HG02588 (cell line): ENCODE data around the gene GRK4.
"Not testable (repeated sequence)": the region's sequence is repeated elsewhere in the genome, so short reads cannot be mapped to it uniquely, and the experiment has no call there.

Experiments used
- ATAC-seq: cut with Tn5 transposase; IDR thresholded peaks from one replicate; pipeline ENCODE4 v1.9.1; 2021; ENCODE audit warnings: mild to moderate bottlenecking, moderate library complexity; ENCODE audit not compliant: unreplicated experiment

Gene GRK4

GRCh38 chr4:2941138-2942036 lies 22.0 kb upstream of the GRK4 start:
- no peak for ATAC-seq

- no peak for ATAC-seq
Measured at GRCh38 chr4:2942037-2942531, 21.3 kb upstream of the GRK4 start.

DNA sequence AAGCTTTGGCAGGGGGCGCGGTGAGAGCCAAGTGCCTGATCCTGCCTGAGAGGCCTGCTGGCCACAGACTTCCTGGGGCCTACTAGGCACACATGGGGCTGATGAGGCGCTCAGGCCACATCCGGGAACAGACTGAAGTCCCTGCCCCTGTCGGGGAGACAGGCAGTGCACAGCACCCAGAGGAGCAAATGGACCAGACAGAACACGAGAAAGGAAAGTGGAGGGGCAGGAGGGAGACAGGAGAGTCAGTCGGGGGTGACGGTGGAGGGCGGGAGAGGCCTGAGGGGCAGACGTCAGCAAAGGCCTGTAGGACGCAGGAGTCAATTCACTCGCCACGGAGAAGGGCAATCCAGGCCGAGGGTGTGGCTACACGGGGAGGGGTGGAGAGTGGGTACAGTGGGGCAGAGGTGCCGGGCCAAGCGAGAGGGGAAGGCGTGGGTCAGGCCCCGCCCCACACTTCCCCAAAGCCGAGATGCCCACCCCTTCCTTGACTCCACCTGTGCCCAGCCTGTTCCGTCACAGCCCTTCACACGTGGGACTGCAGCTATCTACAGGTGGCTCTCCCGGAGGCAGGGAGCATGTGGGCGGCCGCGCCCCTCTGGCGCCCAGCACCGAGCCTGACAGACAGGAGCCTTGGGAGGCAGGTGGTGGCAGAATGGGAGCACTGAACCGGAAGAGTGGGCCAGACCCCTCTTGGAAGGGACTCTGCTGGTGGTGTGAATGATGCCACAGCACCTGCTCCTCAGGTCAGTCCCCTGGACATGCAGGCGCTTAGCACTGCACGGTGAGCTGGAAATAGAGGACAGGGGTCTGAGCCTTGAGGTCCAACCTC lies 20.6 kb upstream of the GRK4 start:
- no peak for ATAC-seq

DNA sequence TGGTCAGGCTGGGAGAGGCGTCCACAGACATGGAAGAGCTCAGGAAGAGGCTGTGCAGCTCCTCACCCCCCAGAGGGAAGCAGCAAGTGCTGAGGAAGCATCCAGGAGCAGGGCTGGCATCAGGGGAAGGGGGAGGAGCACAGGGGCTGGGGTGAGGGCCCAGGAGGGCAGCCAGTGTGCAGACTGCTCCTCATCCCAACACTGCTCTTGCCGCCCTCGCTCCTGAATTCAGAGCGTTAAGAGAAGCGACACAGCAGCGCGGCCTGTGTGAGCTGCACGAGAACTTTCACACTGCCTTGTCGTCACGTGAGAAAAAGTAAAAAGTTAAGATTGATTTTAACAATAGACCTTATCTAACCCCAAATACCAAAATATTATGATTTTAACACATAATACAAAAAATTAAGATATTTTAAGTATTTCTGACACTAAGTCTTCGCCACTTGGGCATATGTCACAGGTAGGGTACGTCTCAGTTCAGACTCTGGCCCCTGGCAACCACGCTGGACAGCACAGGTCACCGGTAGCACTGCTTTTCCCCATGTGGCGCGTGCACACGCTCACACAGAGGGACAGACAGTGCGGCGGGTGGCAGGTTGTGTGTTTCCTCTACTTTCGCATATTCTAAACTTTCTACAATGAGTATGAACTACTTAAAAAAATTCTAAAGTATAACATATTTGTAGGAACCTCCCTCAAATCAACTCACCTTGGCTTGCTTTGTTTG lies 19.8 kb upstream of the GRK4 start:
- no peak for ATAC-seq

DNA sequence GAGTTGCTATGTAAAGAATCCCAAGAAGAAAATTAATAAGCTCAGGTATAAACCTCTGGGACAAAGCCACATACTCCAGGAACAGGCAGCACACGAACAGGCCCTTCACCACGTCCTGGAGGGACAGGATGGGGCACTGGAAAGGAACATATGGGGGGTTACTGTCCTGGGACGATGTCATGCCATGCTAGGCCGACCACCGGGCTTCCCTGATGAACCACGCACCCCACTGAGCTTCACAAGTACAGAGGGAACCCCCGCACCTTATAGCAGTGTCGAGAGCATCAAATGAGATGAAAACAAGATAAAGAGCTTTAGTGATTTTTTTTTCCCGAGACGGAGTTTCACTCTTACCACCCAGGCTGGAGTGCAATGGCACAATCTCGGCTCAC lies 19.3 kb upstream of the GRK4 start:
- no peak for ATAC-seq

GRCh38 chr4:2944586-2945526 lies 18.5 kb upstream of the GRK4 start:
- no peak for ATAC-seq

GRCh38 chr4:2945619-2946604 lies 17.5 kb upstream of the GRK4 start:
- ATAC-seq: not testable (repeated sequence)

DNA sequence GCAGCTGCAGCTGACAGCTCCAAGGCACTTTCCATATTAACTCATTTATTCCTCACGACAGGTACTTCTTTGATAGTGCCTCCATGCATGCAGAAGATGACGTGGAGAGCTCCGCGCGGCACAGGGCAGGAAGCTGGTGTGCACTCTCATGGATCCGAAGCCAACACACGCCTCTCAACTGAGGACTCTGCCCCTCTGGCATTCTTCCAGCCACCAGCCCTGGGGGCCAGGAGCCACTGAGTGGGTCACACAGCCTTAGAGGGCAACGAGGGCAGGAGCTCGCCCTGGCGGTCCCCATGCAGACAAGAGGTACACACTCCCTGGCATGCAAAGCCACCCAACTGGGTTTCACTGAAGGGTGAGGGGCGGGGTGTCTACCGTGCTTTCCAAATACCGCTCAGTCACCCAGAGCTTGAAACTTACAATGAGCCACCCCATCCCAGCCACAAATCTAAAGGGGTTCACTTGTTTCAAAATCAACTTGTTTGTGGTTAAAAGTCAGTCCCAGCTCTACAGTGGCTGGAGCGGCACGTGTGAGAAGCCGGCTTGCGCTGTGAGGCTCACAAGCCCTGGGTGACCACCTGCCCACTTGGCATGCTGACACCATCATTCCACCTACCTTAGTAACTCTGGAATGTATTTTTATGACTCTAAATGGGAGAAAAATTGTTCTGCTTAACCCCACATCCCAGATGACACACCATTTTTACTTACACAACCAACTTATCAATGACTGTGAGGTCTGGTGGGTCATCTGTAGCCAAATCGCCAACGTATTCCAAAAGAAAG lies 16.4 kb upstream of the GRK4 start:
- no peak for ATAC-seq

GRCh38 chr4:2947926-2948325 lies 15.4 kb upstream of the GRK4 start:
- ATAC-seq: no peak

DNA sequence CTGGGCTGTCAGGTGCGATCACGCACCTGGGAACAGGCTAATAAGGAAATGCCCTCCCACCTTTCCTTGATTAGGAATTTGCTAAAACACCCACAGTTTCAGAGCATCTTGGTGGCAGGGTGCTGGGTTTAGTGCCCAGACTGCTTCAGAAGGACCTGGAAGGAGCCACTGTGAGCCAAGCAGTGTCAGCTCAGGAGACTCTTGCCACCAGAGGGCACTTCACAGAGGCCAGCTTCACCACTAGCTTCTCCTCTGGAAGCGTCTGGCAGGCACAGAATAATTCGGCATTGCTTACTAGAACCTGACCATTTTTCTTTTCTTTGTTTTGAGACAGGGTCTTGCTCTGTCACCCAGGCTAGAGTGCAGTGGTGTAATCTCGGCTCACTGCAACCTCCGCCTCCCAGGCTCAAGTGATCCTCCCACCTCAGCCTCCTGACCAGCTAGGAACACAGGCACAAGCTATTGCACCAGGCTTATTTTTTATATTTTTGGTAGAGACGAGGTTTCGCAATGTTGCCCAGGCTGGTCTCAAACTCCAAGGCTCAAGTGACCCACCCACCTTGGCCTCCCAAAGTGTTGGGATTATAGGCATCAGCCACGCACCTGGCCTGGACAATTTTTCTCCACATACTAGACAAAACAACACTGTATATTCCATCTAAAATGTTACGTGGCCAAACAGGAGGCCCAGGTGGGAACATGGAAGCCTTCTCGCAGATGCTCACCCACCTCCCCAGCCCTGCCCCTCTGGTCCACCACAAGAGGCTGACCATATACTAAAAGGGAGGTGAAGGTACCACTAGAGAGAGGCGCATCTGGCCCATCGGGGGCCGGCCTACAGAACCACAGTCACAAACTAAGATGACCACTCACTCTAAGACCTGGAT lies 14.2 kb upstream of the GRK4 start:
- ATAC-seq: no peak

DNA sequence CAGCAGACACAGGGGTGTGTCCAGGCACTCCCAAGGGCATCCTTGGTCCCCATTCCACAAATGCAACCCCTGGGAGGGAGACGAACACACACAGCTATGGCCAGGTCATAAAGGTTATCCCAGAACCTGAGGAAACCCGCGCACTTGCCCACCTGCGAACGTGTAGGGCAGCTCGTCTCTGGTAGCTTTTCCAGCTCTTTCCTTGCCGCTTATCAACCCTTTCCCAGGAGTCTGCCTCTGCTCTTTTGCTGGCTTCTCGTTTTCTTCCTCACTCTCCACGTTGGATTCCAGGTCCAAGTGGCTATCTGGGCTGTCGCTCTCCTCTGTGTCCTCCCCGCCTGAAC lies 13.6 kb upstream of the GRK4 start:
- no peak for ATAC-seq

DNA sequence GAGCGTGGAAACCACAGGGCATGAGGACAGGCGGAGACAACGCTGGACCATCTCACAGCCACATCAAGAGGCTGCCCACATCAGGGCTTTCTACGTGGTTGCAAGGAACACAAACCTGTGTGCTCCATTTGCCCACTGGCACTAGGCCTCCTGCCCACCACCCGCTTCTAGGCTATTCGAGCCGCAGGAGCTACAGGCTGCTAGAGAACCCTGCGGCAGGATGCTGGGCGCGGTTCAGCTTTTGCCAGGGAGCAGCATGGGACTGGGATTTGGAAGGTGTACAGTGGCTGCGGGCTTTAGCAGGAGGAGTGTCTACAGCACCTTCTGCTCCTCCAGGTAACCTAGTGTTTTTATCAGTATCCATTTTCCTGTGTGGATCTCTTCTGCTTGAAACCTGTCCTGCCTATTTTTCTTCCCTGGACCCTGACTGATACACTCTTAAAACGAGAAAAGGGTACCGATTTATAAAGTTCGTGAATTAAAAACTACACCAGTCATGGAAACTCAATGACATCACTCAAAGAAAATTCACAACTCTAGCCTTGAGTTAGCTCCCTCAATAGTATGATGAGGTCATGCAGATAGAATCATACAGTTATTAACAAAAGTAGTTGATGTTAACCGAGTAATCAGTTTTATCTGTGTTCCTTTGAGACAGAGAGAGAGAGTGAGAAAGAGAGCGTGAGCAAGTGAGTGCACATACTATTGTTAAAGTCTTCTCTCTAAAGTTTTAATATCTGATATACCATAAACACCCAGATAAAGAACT lies 13.0 kb upstream of the GRK4 start:
- no peak for ATAC-seq

- no peak for ATAC-seq
Measured at GRCh38 chr4:2953496-2953895, 9.9 kb upstream of the GRK4 start.

- peak; percentile 59 for ATAC-seq
Measured at GRCh38 chr4:2954358-2955185, 8.8 kb upstream of the GRK4 start.

DNA sequence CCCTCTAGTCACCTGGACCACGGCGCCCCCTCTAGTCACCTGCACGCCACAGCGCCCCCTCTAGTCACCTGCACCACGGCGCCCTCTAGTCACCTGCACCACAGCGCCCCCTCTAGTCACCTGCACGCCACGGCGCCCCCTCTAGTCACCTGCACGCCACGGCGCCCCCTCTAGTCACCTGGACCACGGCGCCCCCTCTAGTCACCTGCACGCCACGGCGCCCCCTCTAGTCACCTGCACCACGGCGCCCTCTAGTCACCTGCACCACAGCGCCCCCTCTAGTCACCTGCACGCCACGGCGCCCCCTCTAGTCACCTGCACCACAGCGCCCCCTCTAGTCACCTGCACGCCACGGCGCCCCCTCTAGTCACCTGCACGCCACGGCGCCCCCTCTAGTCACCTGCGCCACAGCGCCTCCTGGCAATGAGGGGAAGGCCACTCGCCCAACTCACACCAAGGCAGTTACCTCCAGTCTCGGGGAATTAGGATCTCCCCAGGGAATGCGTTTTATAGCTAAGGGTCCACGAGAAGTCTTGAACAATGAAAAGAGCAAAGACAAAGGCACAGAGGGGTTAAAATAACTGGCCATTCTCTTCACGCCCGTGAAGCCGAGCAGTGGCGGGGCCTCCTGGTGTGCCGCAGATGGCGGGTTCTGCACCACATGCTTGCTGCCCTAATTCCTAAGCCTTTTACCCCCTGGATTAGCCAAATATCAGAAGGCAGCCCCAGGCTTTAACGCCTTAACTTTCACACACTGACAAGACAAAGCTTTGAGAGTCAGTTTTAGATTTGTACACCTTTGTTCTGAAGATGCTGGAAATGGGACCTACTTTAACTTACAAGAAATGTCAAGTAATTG lies 8.0 kb upstream of the GRK4 start:
- ATAC-seq: not testable (repeated sequence)
